Measurements from ENCODE around the gene DCUN1D1. TPM values are rescaled to one million over a fixed set of nuclear protein-coding genes. Genes with fewer than 3 reads are reported as not detected.
A peak's percentile ranks its signal among the peaks of the same experiment; 100 is the strongest.
"Not testable (repeated sequence)": the region's sequence is repeated elsewhere in the genome, so short reads cannot be mapped to it uniquely, and the experiment has no call there.

The DCUN1D1 gene
- 26.0 and 33.3 TPM in 2 replicates for total RNA-seq (2014; rRNA removed; shearing (Covaris generic))

DNA sequence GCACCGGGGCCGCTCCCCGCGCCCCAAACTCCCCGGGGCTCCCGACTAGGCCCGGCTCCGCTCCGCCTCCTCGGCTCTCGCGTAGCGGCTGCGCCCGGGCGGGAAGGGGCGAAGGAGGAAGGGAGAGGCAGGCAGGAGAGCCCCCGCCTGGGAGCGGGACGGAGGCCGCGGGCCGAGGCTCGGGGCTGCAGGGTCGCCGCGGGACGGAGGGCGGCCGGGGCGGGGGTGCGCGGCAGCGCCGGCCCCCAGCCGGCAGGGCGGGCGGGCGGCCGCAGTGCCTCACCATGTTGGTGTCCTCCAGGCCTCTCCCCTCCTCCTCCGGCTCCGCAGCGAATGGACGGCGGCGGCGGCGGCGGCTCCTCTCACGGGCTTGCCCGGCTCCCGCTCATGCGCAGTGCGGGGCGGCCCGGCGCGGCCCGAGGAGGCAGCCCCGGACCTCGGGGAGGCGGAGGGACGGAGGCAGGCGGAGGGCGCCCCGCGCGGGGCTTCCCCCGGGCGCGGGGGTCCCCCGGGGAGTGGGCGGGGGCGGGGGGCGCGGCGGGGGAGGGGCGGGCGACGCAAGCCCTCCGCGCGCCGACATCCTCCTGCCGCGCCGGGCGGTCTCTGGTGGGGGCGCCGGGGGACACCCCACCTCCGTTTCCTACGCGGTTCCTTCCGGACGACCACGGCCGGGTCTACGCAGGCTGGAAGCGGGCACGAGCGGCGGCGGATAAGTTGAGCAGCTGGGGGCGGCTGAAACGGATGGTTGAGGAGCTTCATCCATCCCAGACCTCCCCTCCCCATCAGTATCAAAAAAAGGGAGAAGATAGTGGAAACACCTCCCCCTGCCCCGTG lies at the start of gene DCUN1D1:
Gene DCUN1D1, minus strand, starts transcription at position 335 of the 834 bp plus-strand sequence. Its CDS starts 49 bp downstream, at position 286.
- DNase-seq (ENCODE audit: low spot score) = peak; percentile 76

DNA sequence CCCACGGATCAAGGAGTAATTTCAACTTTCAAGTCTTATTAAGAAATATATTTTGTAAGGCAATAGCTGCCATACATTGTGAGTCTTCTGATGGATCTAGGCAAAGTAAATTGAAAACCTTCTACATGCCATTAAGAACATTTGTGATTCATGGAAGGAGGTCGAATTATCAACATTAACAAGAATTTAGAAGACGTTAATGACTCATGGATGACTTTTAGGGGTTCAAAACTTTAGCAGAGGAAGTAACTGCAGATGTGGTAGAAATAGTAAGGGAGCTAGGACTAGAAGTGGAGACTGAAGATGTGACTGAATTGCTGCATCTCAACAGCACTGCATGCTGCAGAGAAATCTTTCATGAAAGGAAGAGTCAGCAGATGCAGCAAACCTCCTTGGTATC lies 48.1 kb upstream of the DCUN1D1 start:
- no peak for DNase-seq (ENCODE audit: low spot score)

DNA sequence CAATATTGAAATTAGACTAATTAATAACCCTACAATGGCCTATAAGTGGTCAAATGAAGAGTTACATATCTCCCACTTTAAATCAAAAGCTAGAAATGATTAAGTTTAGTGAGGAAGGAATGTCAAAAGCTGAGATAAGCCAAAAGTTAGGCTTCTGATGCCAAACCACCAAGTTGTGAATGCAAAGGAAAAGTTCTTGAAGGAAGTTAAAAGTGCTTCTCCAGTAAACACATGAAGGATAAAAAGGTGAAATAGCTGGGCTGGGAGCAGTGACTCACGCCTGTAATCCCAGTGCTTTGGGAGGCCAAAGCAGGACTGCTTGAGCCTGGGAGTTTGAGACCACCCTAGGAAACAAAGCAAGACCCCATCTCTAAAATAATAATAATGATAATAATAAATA lies 46.9 kb upstream of the DCUN1D1 start:
- no peak for DNase-seq (ENCODE audit: low spot score)

DNA sequence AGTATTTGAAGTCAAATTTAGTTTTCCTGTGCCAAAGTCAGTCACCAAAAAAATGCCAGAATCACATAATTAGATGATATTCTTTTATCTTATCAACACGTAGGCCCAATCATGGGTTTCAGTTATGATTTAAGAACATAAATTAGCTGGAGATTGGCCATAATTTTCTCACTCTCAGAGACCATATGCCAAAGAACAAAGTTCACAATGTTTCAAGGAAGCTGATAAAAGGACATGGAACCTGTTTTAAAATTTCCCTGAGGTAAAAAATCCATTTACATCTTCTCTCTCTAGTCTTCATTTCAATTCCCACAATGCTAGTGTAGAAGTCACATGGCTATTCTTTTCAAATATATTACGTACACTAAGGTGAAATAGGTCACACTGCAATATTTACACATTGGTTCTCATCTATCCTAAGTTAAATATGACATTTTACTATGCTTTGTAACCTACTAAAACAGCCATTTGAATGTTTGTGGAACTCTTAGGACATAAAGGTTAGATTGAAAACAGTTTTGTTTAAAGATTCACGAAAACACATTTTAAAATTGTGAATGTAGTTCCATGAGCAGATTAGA lies 42.7 kb upstream of the DCUN1D1 start:
- DNase-seq (ENCODE audit: low spot score) = no peak

DNA sequence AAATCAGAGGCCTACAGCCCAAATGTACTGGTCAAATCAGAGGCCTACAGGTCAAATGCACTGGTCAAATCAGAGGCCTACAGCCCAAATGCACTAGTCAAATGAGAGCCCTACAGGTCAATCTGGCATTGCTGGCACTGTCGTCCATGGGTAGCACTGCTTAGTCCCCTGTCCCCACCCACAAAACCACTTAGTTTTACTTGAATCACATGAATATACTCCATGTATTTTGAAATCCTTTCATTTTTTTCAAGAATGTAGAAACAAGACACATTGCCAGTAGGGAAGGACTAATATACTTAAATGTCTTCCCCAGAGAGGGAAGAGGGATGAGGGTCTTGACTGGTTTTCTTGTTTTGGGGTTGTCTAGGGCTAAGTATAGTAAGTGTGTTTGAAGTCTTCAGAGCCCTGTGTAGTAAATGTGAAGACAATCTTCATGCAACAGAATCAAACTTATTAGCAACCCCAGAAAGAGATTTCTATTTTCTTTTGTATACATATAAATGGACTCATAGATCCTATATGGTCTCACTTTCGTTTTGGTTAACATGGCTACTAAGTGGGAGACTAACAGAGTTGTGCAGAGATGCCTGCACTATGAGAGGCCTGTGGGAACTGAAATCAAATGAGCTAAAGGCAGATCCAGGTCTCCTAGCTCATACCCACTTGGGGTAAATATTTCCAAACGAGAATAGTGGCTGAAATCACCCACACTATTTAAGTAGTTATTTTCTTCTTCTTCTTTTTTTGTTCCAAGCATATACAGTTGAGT lies 38.3 kb upstream of the DCUN1D1 start:
- DNase-seq (ENCODE audit: low spot score) = no peak

DNA sequence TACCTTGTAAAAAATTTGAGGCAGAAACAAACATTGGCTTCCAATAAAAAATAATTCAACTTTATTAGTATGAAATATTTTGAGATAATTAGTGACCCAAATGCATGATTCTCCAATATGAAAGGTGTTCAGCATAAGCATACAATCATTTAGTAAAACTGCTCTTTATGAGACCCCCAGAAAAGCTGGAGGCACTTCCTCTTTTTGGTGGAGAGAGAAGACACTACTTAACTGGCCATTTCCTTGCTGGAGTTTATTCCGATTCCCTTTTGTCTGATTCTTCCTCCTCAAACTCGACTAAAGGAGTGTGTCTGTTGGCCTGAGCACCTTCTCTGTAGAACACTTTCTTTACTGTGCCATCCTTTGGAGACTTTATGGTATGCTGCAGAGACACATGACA lies 34.8 kb upstream of the DCUN1D1 start:
- no peak for DNase-seq (ENCODE audit: low spot score)

DNA sequence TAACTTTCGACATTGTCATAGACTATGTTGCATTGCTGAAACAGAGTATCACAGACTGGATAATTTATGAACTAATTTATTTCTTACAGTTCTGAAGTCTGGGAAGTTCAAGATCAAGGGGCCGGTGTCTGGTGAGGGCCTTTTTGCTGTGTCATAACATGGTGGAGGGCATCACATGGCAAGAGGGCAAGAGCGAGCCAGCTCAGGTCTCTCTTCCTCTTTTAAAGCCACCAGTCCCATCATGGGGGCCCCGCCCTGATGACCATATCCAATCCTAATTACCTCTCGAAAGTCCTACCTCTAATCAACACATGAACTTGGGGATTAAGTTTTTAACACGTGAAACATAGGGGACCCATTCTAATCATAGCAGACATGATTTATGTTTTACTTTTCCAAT lies 33.5 kb upstream of the DCUN1D1 start:
- no peak for DNase-seq (ENCODE audit: low spot score)

DNA sequence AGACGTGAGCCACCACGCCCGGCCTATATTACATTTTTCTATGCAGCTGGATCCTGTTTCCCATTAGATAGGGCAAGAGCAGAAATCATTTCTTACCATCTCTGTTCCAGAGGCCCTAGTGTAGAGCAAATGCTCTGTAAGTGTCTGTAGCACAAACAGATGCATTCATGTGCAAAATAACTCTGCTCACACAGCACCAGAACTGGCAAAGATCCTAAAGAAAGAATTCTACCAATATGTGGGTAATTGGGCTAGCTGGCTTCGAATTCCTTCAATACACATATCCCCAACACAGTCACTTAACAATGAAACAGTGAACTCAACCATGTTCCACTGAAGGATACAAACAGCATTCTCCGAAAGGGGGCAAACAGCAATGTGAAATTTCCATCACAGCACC lies 32.7 kb upstream of the DCUN1D1 start:
- no peak for DNase-seq (ENCODE audit: low spot score)

DNA sequence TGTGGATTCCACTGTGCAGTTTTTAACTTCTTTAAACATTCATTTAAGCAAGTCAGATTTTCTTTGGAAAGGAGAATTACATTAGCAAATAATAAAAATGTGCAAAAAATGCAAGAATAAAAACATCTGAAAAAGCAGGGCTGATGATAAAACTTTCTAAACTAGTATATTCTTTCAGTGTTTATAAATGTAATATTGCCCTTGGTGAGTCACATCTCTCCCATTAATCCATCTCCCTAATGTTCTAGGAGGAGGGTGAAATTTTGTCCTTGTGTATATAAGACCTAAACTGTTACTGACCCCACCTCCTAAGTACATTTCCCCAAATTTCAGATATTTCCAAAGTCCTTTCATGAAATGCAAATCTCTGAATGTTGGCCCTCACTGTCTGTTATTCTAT lies 28.5 kb upstream of the DCUN1D1 start:
- no peak for DNase-seq (ENCODE audit: low spot score)

DNA sequence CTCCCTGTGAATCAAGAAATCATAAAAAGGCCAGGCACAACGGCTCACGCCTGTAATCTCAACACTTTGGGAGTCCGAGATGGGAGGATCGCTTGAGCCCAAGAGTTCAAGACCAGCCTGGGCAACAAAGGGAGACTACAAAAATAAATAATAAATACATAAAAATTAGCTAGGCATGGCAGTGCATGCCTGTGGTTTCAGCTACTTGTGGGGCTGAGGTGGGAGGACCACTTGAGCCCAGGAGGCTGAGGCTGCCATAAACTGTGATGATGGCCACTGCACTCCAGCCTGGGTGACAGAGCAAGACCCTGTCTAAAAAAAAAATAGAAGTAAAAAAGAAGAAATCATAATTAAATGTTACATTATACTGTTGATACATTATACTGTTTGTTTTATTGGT lies 28.0 kb upstream of the DCUN1D1 start:
- no peak for DNase-seq (ENCODE audit: low spot score)

DNA sequence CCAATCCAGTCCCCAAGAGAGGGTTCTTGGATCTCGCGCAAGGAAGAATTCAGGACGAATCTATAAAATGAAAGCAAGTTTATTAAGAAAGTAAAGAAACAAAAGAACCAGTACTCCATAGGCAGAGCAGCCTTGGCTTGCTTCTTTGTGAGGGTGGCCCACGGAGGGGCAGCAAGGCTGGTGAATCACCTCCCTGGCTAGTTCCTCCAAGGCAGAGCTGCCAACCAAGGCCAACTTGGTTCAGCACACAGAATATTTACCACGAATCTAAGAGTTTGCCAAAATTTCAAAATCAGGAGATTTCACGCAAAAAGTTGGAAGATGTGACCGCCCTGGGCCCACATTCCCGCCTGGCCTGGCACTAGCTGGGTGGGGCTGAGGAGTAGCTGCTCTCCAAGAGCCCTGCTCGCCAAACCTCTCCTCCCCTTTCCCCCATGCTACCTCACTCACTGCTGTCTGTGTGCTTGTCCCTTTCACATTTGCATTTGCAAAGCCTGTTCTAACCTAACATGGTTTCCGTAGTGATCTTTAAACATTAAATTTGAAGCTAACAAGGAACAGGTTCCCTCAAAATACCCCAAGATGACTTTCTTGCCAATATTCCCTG lies 26.2 kb upstream of the DCUN1D1 start:
- DNase-seq (ENCODE audit: low spot score) = no peak

DNA sequence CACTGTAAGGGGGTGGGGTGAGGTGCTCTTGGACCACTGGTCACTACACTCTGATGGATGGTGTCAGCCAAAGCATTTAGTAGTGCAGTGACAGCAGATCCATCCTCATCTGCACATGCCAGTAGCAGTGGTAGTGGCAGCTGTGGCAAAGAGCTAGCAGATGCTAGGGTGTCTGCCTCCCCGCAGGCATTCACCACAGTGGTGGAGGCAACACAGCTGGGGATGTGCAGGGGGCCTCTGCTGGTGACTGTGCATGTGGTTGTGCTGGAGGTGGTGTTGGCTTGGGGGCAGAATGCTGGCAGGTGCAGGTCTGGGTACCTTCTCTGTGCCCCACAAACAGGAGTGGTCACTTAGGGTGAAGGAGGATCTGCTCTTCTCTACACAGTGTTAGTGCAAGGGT lies 19.4 kb upstream of the DCUN1D1 start:
- DNase-seq (ENCODE audit: low spot score) = no peak

DNA sequence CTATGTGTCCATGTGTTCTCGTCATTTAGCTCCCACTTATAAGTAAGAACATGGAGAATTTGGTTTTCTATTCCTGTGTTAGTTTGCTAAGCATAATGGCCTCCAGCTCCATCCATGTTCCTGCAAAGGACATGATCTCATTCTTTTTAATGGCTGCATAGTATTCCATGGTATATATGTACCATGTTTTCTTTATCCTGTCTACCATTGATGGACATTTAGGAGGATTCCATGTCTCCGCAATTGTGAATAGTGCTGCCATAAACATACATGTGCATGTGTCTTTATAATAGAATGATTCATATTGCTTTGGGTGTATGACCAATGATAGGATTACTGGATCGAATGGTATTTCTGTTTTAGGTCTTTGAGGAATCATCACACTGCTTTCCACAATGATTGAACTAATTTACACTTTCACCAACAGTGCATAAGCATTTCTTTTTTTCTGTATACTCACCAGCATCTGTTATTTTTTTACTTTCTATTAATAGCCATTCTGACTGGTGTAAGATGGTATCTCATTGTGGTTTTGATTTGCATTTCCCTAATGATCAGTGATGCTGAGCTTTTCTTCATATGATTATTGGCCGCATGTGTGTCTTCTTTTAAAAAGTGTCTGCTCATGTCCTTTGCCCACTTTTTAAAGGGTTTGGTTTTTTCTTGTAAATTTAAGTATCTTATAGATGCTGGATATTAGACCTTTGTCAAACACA lies 13.3 kb upstream of the DCUN1D1 start:
- not testable (repeated sequence) for DNase-seq (ENCODE audit: low spot score)

DNA sequence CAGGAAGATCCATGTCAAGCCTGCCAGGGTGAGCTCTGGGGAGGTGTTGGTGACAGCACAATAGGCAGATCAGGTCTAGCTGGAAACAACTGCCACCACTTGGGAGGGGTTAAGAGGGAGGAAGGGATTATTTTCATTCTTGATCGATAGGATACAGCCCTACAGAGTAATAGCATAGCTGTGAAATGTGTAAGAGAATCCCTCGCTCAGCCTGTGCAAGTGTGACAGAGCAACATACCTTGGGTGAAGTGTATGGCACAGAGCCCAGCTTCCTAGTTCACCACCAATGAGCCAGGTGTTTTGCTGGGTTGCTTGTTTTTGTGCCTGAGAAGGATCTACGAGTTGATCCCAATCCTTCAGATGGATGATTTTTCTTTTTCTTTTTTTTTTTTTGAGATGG lies 9.2 kb upstream of the DCUN1D1 start:
- DNase-seq (ENCODE audit: low spot score) = no peak

DNA sequence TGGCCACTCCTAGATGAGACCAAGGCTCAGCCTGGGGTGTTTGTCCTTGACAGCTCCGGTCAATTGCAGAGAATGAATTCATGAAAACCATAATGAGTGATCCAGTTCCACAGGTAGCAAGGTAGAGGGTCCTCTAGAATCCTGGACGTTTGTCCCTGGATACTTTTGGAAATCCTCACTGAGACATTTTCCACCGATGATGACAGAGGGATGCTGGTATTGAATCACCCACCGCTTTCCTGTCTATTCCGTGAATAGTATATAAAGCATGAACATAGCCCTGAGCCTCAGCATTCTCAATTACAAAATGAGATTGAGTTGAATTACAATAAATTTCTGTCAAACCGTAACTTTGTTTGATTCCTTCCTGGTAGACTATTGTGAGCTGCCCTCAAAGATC lies 5.7 kb upstream of the DCUN1D1 start:
- DNase-seq (ENCODE audit: low spot score) = no peak

DNA sequence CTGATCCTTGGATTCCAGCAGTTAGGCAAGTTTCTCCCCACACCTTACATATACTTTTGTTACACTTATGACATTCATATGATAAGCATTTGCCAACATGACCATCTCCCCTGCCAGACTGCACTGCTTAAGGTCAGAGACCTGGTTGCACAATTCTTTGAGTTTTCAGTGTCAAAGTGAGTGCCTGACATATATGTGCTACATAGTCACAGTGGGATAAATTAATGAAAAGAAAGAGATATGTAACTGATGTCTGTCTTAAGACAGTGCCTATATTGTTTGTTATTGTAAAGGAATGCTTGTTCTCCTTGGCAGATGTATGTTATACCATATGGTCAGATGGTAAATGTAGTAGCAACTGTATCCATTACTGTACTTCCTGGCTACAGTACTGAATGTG lies 3.5 kb upstream of the DCUN1D1 start:
- no peak for DNase-seq (ENCODE audit: low spot score)

DNA sequence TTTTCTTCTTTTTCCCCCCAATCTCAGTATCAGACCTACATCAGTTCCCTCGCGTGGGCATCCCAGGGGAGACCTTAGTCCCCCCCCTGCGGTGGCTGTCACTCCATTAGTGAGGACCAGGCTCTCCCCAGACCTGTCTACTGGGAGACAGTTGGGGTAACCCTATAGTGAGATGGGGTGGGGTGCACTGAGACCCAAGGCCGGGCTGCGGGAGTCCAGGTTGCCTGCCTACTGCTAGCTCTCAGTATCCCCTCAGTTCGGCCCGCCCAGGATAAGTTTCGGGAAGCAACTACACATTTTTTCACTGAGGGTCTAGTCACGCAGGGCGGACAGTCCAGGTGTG lies 671 bp upstream of the DCUN1D1 start:
- no peak for DNase-seq (ENCODE audit: low spot score)

DNA sequence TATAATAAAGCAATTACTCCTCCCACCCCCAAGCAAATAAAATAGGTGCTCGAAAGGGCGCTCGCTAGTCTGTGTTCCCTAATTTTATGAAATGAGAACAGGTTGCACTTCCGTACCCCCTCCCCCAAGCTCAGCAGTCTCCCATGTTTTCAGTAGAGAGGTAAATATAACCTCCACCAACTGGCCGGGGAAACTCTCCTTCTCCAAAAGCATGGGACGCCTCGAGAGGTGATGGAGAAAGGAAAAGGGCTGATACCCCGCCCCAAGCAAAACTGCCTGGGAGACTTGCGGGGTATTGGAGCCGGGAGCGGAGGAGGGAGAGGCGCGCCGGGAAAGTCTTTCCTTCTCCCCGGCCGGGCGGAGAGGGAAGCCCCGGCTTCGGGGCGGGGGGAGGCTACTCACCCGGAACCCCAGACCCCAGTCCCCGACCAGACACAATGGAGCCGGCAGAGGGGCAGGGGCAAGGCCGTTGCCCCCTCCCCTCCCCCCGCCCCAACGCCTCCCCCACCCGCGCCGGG lies 605 bp downstream of the DCUN1D1 start:
- DNase-seq (ENCODE audit: low spot score) = no peak

DNA sequence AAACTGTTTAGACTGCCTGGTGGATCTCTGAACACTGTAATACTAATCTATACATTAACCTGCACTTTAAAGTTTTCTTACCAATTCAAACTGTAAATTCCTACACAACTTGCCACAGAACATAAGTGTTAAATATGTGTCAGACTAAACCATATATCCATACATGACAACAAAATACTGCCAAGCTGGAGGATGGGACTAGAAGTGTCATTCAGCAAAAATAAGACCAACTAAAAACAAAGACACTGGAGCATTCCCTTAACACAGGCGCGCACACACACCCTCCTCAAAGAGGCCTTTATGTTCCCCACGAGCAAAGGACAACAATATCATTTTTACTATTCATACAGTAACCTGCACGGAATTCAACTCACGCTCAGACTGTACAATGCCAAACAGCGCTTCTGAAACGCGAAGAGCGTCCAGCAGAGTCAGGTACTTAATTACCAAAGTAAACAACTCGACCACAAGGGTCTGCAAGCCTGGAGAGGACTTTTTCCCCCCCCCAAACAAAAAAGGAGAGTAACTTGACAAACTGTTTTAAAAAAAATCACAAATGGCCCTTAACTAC lies 1.1 kb downstream of the DCUN1D1 start:
- DNase-seq (ENCODE audit: low spot score) = no peak

DNA sequence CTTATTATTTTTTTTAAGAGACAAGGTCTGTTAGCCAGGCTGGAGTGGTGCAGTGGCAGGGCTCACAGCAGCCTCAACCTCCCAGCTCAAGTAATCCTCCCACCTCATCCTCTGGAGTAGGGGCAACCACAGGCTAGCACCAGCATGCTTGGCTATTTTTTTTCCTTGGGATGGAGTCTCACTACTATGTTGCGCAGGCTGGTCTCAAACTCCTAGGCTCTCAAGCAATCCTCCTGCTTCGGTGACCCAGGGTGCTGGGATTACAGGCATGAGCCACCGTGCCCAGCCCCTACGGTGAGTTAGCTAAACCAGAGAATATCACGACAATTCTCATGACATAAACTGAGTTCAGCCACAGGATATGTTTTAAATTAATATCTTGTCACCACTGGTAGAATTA lies 2.0 kb downstream of the DCUN1D1 start:
- DNase-seq (ENCODE audit: low spot score) = no peak

DNA sequence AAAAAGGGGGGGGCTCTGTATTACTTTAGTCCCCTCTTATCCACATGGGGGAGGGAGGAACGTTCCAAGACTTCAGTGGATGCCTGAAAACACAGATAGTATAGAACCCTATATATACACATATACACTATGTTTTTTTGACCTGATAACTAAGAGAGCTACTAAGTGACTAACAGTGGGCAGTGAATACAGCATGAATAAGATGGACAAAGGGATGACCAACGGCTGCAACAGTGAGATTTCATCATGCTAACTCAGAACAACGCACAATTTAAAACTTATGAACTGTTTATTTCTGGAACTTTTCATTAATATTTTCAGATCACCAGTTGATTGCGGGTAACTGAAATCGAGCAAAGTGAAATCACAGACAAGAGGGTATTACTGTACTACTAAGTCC lies 7.3 kb downstream of the DCUN1D1 start:
- no peak for DNase-seq (ENCODE audit: low spot score)

All from H4 (cell line).